Erythroblast (primary cell): ENCODE measurements around the gene MEMO1.

Source experiments
- GATA1 ChIP-seq: IDR thresholded peaks from 2 replicates; pipeline ENCODE4 v1.6.1; 2011; ENCODE audit warnings: low read depth, mild to moderate bottlenecking, control low read depth, low read length, moderate library complexity
- POLR2A ChIP-seq: IDR thresholded peaks from 2 replicates; pipeline ENCODE4 v1.6.1; 2011; ENCODE audit warnings: mild to moderate bottlenecking, low read length

GRCh38 chr2:31935370-31935769, 75.4 kb downstream of the MEMO1 start:
- TF ChIP-seq POLR2A = no peak
- no peak for TF ChIP-seq GATA1
